ENCODE results near the gene POU2AF1. TPM values are rescaled to one million over a fixed set of nuclear protein-coding genes. Genes with fewer than 3 reads are reported as not detected.

POU2AF1 gene
- total RNA-seq, 1 donor from 2014 or later: not detected

- Mint-ChIP-seq H3K9me3 (ENCODE audit: unreplicated experiment) (no peaks in the 10 kb centered on the region), H3K4me1 (ENCODE audit: low read depth, unreplicated experiment) (peaks cover 11% of the 10 kb centered on the region), H3K27me3 (ENCODE audit: unreplicated experiment) (peaks cover 3% of the 10 kb centered on the region), H3K27ac (ENCODE audit: unreplicated experiment) (no peak overlapping the region), H3K36me3 (ENCODE audit: unreplicated experiment) (no peaks in the 10 kb centered on the region), H3K4me3 (ENCODE audit: unreplicated experiment) (no peak overlapping the region)
- no peak for DNase-seq
- TF ChIP-seq, protein P1, sequence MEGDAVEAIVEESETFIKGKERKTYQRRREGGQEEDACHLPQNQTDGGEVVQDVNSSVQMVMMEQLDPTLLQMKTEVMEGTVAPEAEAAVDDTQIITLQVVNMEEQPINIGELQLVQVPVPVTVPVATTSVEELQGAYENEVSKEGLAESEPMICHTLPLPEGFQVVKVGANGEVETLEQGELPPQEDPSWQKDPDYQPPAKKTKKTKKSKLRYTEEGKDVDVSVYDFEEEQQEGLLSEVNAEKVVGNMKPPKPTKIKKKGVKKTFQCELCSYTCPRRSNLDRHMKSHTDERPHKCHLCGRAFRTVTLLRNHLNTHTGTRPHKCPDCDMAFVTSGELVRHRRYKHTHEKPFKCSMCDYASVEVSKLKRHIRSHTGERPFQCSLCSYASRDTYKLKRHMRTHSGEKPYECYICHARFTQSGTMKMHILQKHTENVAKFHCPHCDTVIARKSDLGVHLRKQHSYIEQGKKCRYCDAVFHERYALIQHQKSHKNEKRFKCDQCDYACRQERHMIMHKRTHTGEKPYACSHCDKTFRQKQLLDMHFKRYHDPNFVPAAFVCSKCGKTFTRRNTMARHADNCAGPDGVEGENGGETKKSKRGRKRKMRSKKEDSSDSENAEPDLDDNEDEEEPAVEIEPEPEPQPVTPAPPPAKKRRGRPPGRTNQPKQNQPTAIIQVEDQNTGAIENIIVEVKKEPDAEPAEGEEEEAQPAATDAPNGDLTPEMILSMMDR (IDR thresholded peaks at IDR 0.05; ENCODE audit: partially characterized antibody, unreplicated experiment): no peak
Measured at GRCh38 chr11:111305876-111306275, 73.2 kb downstream of the POU2AF1 start.

DNA sequence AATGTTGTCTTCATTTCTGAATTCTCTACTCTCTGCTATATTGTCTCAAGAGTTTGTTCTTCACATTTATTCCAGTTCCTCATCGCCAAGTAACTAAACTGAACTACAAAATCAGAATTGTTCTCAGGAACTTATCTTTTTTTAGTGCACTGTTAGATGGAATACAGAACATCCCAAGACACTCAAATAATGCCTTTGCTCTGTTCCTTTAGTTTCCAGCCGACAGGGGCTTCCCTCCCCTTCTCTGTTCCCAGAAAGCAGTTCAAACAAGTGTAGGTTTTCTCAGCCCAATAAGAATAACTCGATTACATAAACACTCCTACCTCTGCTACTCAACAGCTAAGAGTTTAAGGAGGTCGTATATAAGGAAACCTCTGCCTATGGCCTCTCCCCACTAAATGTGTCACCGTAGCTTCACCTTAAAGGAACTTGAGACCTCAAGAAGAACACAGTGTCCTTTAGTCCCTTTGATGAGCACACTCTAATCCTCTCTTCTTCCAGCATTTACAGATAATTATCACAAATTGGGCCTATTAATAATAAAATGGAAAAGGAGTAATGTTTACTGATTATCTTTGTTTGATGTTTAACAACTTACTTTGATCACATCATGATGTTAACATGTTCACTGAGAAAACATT, 73.8 kb downstream of the POU2AF1 start:
- Mint-ChIP-seq H3K4me3 (ENCODE audit: unreplicated experiment) (no peak overlapping the region), H3K36me3 (ENCODE audit: unreplicated experiment) (no peaks in the 10 kb centered on the region), H3K27me3 (ENCODE audit: unreplicated experiment) (peaks cover 3% of the 10 kb centered on the region), H3K9me3 (ENCODE audit: unreplicated experiment) (no peaks in the 10 kb centered on the region), H3K4me1 (ENCODE audit: low read depth, unreplicated experiment) (peaks cover 11% of the 10 kb centered on the region), H3K27ac (ENCODE audit: unreplicated experiment) (no peak overlapping the region)
- TF ChIP-seq, protein P1 (IDR thresholded peaks at IDR 0.05; ENCODE audit: partially characterized antibody, unreplicated experiment): no peak
- no peak for DNase-seq

DNA sequence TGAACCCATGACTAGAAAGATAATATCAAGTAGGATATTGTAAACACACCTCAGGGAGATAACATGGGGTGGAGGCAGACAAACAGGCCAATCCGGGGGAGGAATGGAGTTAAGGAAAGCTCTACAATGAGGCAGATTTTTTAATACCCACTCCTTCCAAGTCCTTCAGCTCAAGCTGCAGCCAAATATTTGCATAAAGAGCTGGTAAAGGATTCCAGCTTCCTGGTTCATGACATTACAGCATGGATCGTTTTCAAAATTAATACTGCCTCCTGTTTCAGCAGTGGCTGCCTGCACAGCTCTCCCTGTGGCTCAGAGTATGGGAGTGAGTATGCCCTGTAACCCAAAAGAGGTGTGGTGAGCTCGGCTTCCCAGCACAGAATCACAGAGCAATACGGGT, 75.6 kb downstream of the POU2AF1 start:
- peaks cover 11% of the 10 kb centered on the region for H3K4me1 Mint-ChIP-seq (ENCODE audit: low read depth, unreplicated experiment)
- H3K27ac Mint-ChIP-seq (ENCODE audit: unreplicated experiment): no peak overlapping the region
- no peaks in the 10 kb centered on the region for H3K36me3 Mint-ChIP-seq (ENCODE audit: unreplicated experiment)
- H3K4me3 Mint-ChIP-seq (ENCODE audit: unreplicated experiment): no peak overlapping the region
- H3K9me3 Mint-ChIP-seq (ENCODE audit: unreplicated experiment): no peaks in the 10 kb centered on the region
- TF ChIP-seq, protein P1 (IDR thresholded peaks at IDR 0.05; ENCODE audit: partially characterized antibody, unreplicated experiment): no peak
- no peak for DNase-seq
- H3K27me3 Mint-ChIP-seq (ENCODE audit: unreplicated experiment): peaks cover 4% of the 10 kb centered on the region

DNA sequence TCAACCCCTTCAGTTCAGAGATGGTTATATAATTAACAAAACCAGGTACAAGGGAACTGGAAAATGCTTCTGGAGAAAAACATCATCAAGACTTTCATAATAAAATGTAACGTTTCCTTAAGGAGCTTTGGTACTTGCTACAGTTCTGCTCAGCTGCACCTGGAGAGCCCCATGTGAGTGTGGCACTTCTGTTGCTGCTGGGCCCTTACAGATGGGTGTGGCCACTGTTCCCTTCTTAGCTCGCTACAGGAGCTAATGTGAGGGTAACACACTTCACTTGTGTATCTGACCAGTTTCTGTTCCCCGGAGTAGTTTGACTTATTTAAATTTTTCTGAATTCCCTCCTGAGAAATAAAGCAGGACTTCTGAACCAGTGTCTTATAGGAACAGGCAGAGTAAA, 76.8 kb downstream of the POU2AF1 start:
- TF ChIP-seq, protein P1 (IDR thresholded peaks at IDR 0.05; ENCODE audit: partially characterized antibody, unreplicated experiment): no peak
- Mint-ChIP-seq H3K27me3 (ENCODE audit: unreplicated experiment) (peaks cover 2% of the 10 kb centered on the region), H3K9me3 (ENCODE audit: unreplicated experiment) (no peaks in the 10 kb centered on the region), H3K36me3 (ENCODE audit: unreplicated experiment) (no peaks in the 10 kb centered on the region), H3K27ac (ENCODE audit: unreplicated experiment) (no peak overlapping the region), H3K4me1 (ENCODE audit: low read depth, unreplicated experiment) (peaks cover 11% of the 10 kb centered on the region), H3K4me3 (ENCODE audit: unreplicated experiment) (no peak overlapping the region)
- DNase-seq: no peak

Small RNA genes lying within 50 kb of the gene (microRNA-seq; reads per million reads assigned to microRNA genes)
- not detected for gene MIR4491 (ENCODE audit: unreplicated experiment)

Other genes starting within 250 kb of the POU2AF1 start
- gene POU2AF2, start 133.6 kb downstream of the POU2AF1 start, total RNA-seq (ENCODE audit: unreplicated experiment): not detected
- gene POU2AF3, start 80.7 kb downstream of the POU2AF1 start, total RNA-seq (ENCODE audit: unreplicated experiment): not detected
- not detected for gene BTG4, start 133.1 kb upstream of the POU2AF1 start, total RNA-seq (ENCODE audit: unreplicated experiment)
- gene HOATZ, start 135.5 kb upstream of the POU2AF1 start, total RNA-seq (ENCODE audit: unreplicated experiment): not detected
- gene LAYN, start 161.4 kb upstream of the POU2AF1 start, total RNA-seq (ENCODE audit: unreplicated experiment): 0.98 TPM
- gene SIK2, start 223.2 kb upstream of the POU2AF1 start, total RNA-seq (ENCODE audit: unreplicated experiment): 10.1 TPM